PFSK-1 (cell line): ENCODE measurements around the gene LTBP2.

Experiments
- FOXP2 ChIP-seq: optimal IDR thresholded peaks from 2 replicates; pipeline ENCODE3; 2011; ENCODE audit warnings: borderline replicate concordance, control low read depth, inconsistent platforms; ENCODE audit not compliant: insufficient read depth; ENCODE audit errors: extremely low read length, extremely low read depth
- POLR2AphosphoS5 ChIP-seq: IDR thresholded peaks from 2 replicates; pipeline ENCODE4 v1.6.1; 2012; ENCODE audit warnings: low read depth, mild to moderate bottlenecking, control low read depth, low read length, moderate library complexity
- REST ChIP-seq, 2 experiments: IDR thresholded peaks; 2 replicates each; pipeline versions ENCODE4 v1.6.1 to v1.8.0; 2011 to 2012; ENCODE audit warnings: low read depth in 2 of 2, low read length in 2 of 2, control low read depth in 1 of 2, inconsistent platforms in 1 of 2, mild to moderate bottlenecking in 1 of 2, moderate library complexity in 1 of 2; ENCODE audit not compliant: insufficient read depth in 1 of 2
- SIN3A ChIP-seq: IDR thresholded peaks from 2 replicates; pipeline ENCODE4 v1.6.1; 2012; ENCODE audit warnings: mild to moderate bottlenecking, low read length, moderate library complexity, borderline replicate concordance; ENCODE audit not compliant: insufficient read depth
- TAF1 ChIP-seq: IDR thresholded peaks from 2 replicates; pipeline ENCODE4 v1.6.1; 2012; ENCODE audit warnings: low read length, control low read depth, borderline replicate concordance; ENCODE audit not compliant: insufficient read depth

The LTBP2 gene

GRCh38 chr14:74511966-74512830 lies 99.8 kb downstream of the LTBP2 start:
- no peak for TF ChIP-seq TAF1
- no peak for TF ChIP-seq REST (IDR thresholded peaks at IDR 0.05; ENCODE audit: insufficient read depth in 1 of 2, low read depth in 2 of 2, low read length in 2 of 2)
- TF ChIP-seq FOXP2: no peak
- TF ChIP-seq POLR2AphosphoS5: no peak
- no peak for TF ChIP-seq SIN3A

GRCh38 chr14:74510959-74511409 lies 101.1 kb downstream of the LTBP2 start:
- no peak for TF ChIP-seq POLR2AphosphoS5
- no peak for TF ChIP-seq SIN3A
- TF ChIP-seq REST (IDR thresholded peaks at IDR 0.05; ENCODE audit: insufficient read depth in 1 of 2, low read depth in 2 of 2, low read length in 2 of 2): no peak
- no peak for TF ChIP-seq TAF1
- no peak for TF ChIP-seq FOXP2

GRCh38 chr14:74510223-74510931 lies 101.7 kb downstream of the LTBP2 start:
- no peak for TF ChIP-seq REST (IDR thresholded peaks at IDR 0.05; ENCODE audit: insufficient read depth in 1 of 2, low read depth in 2 of 2, low read length in 2 of 2)
- TF ChIP-seq TAF1: no peak
- no peak for TF ChIP-seq POLR2AphosphoS5
- no peak for TF ChIP-seq SIN3A
- no peak for TF ChIP-seq FOXP2

GRCh38 chr14:74509587-74510222 lies 102.3 kb downstream of the LTBP2 start:
- TF ChIP-seq SIN3A (no peak), REST (IDR thresholded peaks at IDR 0.05; ENCODE audit: insufficient read depth in 1 of 2, low read depth in 2 of 2, low read length in 2 of 2) (no peak), TAF1 (no peak), POLR2AphosphoS5 (no peak), FOXP2 (no peak)
